ENCODE data around the gene PRR5. TPM values are rescaled to one million over a fixed set of nuclear protein-coding genes. Genes with fewer than 3 reads are reported as not detected.
"Not testable (repeated sequence)": the region's sequence is repeated elsewhere in the genome, so short reads cannot be mapped to it uniquely, and the experiment has no call there.

PRR5 gene
- total RNA-seq, 1 experiment from 2014 or later: 26.9 TPM

GRCh38 chr22:44745853-44746789, 44.1 kb downstream of the PRR5 start:
- intact Hi-C loops (cut with micrococcal nuclease): no loop called here
- no peaks in the 10 kb centered on the region for H3K27me3 ChIP-seq (ENCODE audit: insufficient read depth, low read length)
- ChIA-PET RAD21 (ENCODE audit: low non-redundant PET in 1 of 2, low total read pairs in 2 of 2, uncharacterized antibody in 2 of 2, unreplicated experiment in 2 of 2) (no interaction called here), CTCF (no interaction called here), POLR2A (interaction anchor here (0.6 kb wide), 1 partner anchor 70 kb away, joined by 3 read pairs; no protein-coding TSS in a partner anchor)
- no peak for TF ChIP-seq EZH2phosphoT487 (IDR thresholded peaks at IDR 0.05; ENCODE audit: borderline replicate concordance)
- no peak for TF ChIP-seq YY1 (IDR thresholded peaks at IDR 0.05; ENCODE audit: extremely low read depth, insufficient replicate concordance, low read depth, low read length)
- TF ChIP-seq POLR2AphosphoS5 (IDR thresholded peaks at IDR 0.05; ENCODE audit: low read depth, low read length): no peak
- no peak for TF ChIP-seq CEBPB (IDR thresholded peaks at IDR 0.05; ENCODE audit: low read depth)
- no peak for TF ChIP-seq REST (IDR thresholded peaks at IDR 0.05; ENCODE audit: low read depth)
- no peak for TF ChIP-seq ELF1 (IDR thresholded peaks at IDR 0.05; ENCODE audit: borderline replicate concordance, low read depth)
- TF ChIP-seq FOSL1 (IDR thresholded peaks at IDR 0.05; ENCODE audit: low read depth): no peak
- TF ChIP-seq EGR1 (IDR thresholded peaks at IDR 0.05; ENCODE audit: low read depth): no peak
- TF ChIP-seq JUND (IDR thresholded peaks at IDR 0.05): no peak
- no peak for TF ChIP-seq EZH2 (IDR thresholded peaks at IDR 0.05)
- no peak for TF ChIP-seq RAD21 (IDR thresholded peaks at IDR 0.05; ENCODE audit: low read depth)
- TF ChIP-seq, protein P1, sequence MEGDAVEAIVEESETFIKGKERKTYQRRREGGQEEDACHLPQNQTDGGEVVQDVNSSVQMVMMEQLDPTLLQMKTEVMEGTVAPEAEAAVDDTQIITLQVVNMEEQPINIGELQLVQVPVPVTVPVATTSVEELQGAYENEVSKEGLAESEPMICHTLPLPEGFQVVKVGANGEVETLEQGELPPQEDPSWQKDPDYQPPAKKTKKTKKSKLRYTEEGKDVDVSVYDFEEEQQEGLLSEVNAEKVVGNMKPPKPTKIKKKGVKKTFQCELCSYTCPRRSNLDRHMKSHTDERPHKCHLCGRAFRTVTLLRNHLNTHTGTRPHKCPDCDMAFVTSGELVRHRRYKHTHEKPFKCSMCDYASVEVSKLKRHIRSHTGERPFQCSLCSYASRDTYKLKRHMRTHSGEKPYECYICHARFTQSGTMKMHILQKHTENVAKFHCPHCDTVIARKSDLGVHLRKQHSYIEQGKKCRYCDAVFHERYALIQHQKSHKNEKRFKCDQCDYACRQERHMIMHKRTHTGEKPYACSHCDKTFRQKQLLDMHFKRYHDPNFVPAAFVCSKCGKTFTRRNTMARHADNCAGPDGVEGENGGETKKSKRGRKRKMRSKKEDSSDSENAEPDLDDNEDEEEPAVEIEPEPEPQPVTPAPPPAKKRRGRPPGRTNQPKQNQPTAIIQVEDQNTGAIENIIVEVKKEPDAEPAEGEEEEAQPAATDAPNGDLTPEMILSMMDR (IDR thresholded peaks at IDR 0.05 in 2 of 3, conservative IDR thresholded peaks at IDR 0.05 in 1 of 3; ENCODE audit: borderline replicate concordance in 1 of 3, insufficient read depth in 1 of 3, low read depth in 2 of 3, low read length in 2 of 3): no peak
- TF ChIP-seq TCF7L2 (IDR thresholded peaks at IDR 0.05; ENCODE audit: borderline replicate concordance, extremely low read depth, insufficient read depth, insufficient read length): no peak
- BruUV-seq (replicated peaks): no TSS peak
- DNase-seq (ENCODE audit: low read depth, low spot score) (no peak), ATAC-seq (no peak)
- H3K79me2 ChIP-seq (ENCODE audit: insufficient read depth, low read length): no peaks in the 10 kb centered on the region
- no peak overlapping the region for H3K4me3 ChIP-seq (replicated peaks in 1 of 2; ENCODE audit: low read depth in 1 of 2, low read length in 2 of 2)
- peaks cover 13 to 35% of the 10 kb centered on the region in 2 experiments for H3K4me1 ChIP-seq (ENCODE audit: control insufficient read depth in 1 of 2, insufficient read depth in 2 of 2, low read length in 2 of 2)
- no peaks in the 10 kb centered on the region for H3K9me2 ChIP-seq (ENCODE audit: insufficient read depth)
- no peaks in the 10 kb centered on the region for H3K9me3 ChIP-seq (ENCODE audit: control insufficient read depth in 1 of 2, insufficient read depth in 1 of 2, low read depth in 1 of 2, low read length in 2 of 2)
- H3K9ac ChIP-seq (ENCODE audit: low read length): no peak overlapping the region
- H3K27ac ChIP-seq (ENCODE audit: low read depth, low read length): no peak overlapping the region
- H3K4me2 ChIP-seq (ENCODE audit: low read length): no peak overlapping the region
- H3K36me3 ChIP-seq (ENCODE audit: control insufficient read depth in 1 of 2, insufficient read depth in 2 of 2, low read length in 2 of 2): no peaks in the 10 kb centered on the region
- no peaks in the 10 kb centered on the region for H4K20me1 ChIP-seq (ENCODE audit: insufficient read depth)
- no peak overlapping the region for H2AFZ ChIP-seq (ENCODE audit: low read depth, low read length, poor library complexity, severe bottlenecking)

- POLR2A ChIA-PET; CTCF ChIA-PET; H3K9me2 ChIP-seq (ENCODE audit: insufficient read depth); H3K4me2 ChIP-seq (ENCODE audit: low read length); H3K27me3 ChIP-seq (ENCODE audit: insufficient read depth, low read length); H3K27ac ChIP-seq (ENCODE audit: low read depth, low read length); H3K36me3 ChIP-seq (ENCODE audit: control insufficient read depth in 1 of 2, insufficient read depth in 2 of 2, low read length in 2 of 2); ATAC-seq; H2AFZ ChIP-seq (ENCODE audit: low read depth, low read length, poor library complexity, severe bottlenecking); DNase-seq (ENCODE audit: low read depth, low spot score); BruUV-seq (replicated peaks); H3K9me3 ChIP-seq (ENCODE audit: control insufficient read depth in 1 of 2, insufficient read depth in 1 of 2, low read depth in 1 of 2, low read length in 2 of 2); H3K9ac ChIP-seq (ENCODE audit: low read length); H3K4me3 ChIP-seq (replicated peaks in 1 of 2; ENCODE audit: low read depth in 1 of 2, low read length in 2 of 2); H4K20me1 ChIP-seq (ENCODE audit: insufficient read depth); H3K79me2 ChIP-seq (ENCODE audit: insufficient read depth, low read length); intact Hi-C loops (cut with micrococcal nuclease): not testable (repeated sequence)
- peaks cover 18 to 43% of the 10 kb centered on the region in 2 experiments for H3K4me1 ChIP-seq (ENCODE audit: control insufficient read depth in 1 of 2, insufficient read depth in 2 of 2, low read length in 2 of 2)
- RAD21 ChIA-PET (ENCODE audit: low non-redundant PET in 1 of 2, low total read pairs in 2 of 2, uncharacterized antibody in 2 of 2, unreplicated experiment in 2 of 2): interaction anchor here in 1 of 2 experiments (0.7 kb wide), 1 partner anchor 13 kb away, joined by 4 read pairs; no protein-coding TSS in a partner anchor
These were observed 45.8 kb downstream of the PRR5 start for GRCh38 chr22:44747784-44748127.
